H1 (cell line): Measurements from ENCODE around the gene ABCA9. TPM values are rescaled to one million over a fixed set of nuclear protein-coding genes. Genes with fewer than 3 reads are reported as not detected.

ENCODE experiments used
- polyA plus RNA-seq, 7 experiments: library from polyadenylated mRNA; depleted of rRNA in 3 of 7; stranded (reverse) in 5 of 7; unstranded in 2 of 7; fragments of >200 nt in 5 of 7; fragments of 200-250 nt in 2 of 7; gene quantifications; 1 replicate in 5 of 7; 2 replicates in 1 of 7; 4 replicates in 1 of 7; pipeline versions ENCODE4 v1.2.1 to v1.2.3, GENCODE V29; 2011 to 2013; ENCODE audit warnings: missing spikeins in 2 of 7, mixed read lengths in 2 of 7
- total RNA-seq: library from RNA; stranded (reverse); fragmentation: NEBNext Ultra II Directional; extraction: Animal tissue kit (Norgen Biotek cat#: 25700); gene quantifications from 2 replicates; pipeline ENCODE4 v1.2.1, GENCODE V29; 2021
- TF ChIP-seq, protein P1 (sequence below): fragments of 300-600 bp; sonication (generic); IDR thresholded peaks from 2 replicates; pipeline ENCODE4 v1.7.1; 2012; ENCODE audit warnings: low read length, moderate library complexity, mild to moderate bottlenecking, inconsistent platforms; ENCODE audit not compliant: insufficient replicate concordance

ABCA9 gene
- total and polyA plus RNA-seq, 2 of the 8 experiments (the other 6 are each of a cell fraction or from before 2014, with no cell fraction given): not detected

DNA sequence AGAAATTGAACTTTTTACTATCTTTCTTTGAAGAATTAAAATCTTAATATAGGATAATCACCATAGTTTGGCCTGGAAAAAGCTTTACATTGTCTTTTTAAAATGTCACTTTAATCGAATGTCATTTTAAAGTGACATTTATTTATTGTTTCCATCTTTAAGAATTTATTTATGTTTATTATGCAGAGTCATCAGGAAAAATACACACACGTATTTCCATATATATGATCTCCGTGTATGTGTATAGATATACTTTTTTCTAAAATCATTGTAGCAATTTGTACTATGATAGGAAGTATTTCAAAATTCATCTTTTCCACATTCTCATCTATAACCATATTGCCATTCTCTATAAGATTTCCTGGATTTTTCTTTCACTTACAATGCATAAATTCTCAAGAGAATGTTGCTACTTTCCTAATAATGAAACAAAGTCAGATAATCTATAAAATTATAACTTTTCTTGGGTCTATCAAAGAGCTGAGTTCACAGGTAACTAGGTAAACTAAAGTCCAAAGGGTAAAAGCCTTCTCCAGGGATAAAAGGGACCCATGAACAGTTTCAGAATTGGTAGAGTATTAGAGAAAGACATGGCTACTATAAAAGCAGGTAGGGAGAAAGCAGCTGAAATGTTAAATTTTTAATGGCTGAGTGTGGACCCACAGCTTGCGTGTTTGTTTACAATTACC, 117.5 kb downstream of the ABCA9 start (continued):
- TF ChIP-seq, protein P1, sequence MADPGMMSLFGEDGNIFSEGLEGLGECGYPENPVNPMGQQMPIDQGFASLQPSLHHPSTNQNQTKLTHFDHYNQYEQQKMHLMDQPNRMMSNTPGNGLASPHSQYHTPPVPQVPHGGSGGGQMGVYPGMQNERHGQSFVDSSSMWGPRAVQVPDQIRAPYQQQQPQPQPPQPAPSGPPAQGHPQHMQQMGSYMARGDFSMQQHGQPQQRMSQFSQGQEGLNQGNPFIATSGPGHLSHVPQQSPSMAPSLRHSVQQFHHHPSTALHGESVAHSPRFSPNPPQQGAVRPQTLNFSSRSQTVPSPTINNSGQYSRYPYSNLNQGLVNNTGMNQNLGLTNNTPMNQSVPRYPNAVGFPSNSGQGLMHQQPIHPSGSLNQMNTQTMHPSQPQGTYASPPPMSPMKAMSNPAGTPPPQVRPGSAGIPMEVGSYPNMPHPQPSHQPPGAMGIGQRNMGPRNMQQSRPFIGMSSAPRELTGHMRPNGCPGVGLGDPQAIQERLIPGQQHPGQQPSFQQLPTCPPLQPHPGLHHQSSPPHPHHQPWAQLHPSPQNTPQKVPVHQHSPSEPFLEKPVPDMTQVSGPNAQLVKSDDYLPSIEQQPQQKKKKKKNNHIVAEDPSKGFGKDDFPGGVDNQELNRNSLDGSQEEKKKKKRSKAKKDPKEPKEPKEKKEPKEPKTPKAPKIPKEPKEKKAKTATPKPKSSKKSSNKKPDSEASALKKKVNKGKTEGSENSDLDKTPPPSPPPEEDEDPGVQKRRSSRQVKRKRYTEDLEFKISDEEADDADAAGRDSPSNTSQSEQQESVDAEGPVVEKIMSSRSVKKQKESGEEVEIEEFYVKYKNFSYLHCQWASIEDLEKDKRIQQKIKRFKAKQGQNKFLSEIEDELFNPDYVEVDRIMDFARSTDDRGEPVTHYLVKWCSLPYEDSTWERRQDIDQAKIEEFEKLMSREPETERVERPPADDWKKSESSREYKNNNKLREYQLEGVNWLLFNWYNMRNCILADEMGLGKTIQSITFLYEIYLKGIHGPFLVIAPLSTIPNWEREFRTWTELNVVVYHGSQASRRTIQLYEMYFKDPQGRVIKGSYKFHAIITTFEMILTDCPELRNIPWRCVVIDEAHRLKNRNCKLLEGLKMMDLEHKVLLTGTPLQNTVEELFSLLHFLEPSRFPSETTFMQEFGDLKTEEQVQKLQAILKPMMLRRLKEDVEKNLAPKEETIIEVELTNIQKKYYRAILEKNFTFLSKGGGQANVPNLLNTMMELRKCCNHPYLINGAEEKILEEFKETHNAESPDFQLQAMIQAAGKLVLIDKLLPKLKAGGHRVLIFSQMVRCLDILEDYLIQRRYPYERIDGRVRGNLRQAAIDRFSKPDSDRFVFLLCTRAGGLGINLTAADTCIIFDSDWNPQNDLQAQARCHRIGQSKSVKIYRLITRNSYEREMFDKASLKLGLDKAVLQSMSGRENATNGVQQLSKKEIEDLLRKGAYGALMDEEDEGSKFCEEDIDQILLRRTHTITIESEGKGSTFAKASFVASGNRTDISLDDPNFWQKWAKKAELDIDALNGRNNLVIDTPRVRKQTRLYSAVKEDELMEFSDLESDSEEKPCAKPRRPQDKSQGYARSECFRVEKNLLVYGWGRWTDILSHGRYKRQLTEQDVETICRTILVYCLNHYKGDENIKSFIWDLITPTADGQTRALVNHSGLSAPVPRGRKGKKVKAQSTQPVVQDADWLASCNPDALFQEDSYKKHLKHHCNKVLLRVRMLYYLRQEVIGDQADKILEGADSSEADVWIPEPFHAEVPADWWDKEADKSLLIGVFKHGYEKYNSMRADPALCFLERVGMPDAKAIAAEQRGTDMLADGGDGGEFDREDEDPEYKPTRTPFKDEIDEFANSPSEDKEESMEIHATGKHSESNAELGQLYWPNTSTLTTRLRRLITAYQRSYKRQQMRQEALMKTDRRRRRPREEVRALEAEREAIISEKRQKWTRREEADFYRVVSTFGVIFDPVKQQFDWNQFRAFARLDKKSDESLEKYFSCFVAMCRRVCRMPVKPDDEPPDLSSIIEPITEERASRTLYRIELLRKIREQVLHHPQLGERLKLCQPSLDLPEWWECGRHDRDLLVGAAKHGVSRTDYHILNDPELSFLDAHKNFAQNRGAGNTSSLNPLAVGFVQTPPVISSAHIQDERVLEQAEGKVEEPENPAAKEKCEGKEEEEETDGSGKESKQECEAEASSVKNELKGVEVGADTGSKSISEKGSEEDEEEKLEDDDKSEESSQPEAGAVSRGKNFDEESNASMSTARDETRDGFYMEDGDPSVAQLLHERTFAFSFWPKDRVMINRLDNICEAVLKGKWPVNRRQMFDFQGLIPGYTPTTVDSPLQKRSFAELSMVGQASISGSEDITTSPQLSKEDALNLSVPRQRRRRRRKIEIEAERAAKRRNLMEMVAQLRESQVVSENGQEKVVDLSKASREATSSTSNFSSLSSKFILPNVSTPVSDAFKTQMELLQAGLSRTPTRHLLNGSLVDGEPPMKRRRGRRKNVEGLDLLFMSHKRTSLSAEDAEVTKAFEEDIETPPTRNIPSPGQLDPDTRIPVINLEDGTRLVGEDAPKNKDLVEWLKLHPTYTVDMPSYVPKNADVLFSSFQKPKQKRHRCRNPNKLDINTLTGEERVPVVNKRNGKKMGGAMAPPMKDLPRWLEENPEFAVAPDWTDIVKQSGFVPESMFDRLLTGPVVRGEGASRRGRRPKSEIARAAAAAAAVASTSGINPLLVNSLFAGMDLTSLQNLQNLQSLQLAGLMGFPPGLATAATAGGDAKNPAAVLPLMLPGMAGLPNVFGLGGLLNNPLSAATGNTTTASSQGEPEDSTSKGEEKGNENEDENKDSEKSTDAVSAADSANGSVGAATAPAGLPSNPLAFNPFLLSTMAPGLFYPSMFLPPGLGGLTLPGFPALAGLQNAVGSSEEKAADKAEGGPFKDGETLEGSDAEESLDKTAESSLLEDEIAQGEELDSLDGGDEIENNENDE: no peak
- TF ChIP-seq, all 59 proteins: peak for 0
